Activated CD8-positive, alpha-beta T cell treated with anti-CD3 and anti-CD28 coated beads for 36 hours (primary cell): ENCODE measurements around the gene BICD1. TPM values are rescaled to one million over a fixed set of nuclear protein-coding genes. Genes with fewer than 3 reads are reported as not detected.

Experiments used
- ATAC-seq: fragments of 200-7000 bp; cut with Tn5 transposase; one replicate; pipeline ENCODE4 v1.10.0; 2021; ENCODE audit warnings: mild to moderate bottlenecking, moderate library complexity
- CTCF ChIA-PET: fragments of 350-600 bp; sonication (Branson Sonifier 250); formaldehyde crosslinking; loops from one replicate; lab custom pipeline; 2021; ENCODE audit warnings: antibody characterized with exemption; lab: Charles Lee
- POLR2A ChIA-PET: fragments of 350-600 bp; sonication (Branson Sonifier 250); formaldehyde crosslinking; loops from one replicate; lab custom pipeline; 2021; ENCODE audit warnings: antibody characterized with exemption; lab: Charles Lee
- DNase-seq: peaks from one replicate; pipeline ENCODE4 v3.0.0-alpha.2; 2020
- H3K27ac Mint-ChIP-seq: one replicate; pipeline ENCODE4 v1.8.0; 2021; ENCODE audit warnings: mild to moderate bottlenecking, mixed read lengths
- H3K27me3 Mint-ChIP-seq: one replicate; pipeline ENCODE4 v1.8.0; 2021; ENCODE audit warnings: mixed read lengths
- H3K36me3 Mint-ChIP-seq: one replicate; pipeline ENCODE4 v1.8.0; 2021; ENCODE audit warnings: low read depth, mixed read lengths
- H3K4me1 Mint-ChIP-seq: one replicate; pipeline ENCODE4 v1.8.0; 2021; ENCODE audit warnings: low read depth, mixed read lengths
- H3K4me3 Mint-ChIP-seq: one replicate; pipeline ENCODE4 v1.8.0; 2021; ENCODE audit warnings: mild to moderate bottlenecking, moderate library complexity, mixed read lengths
- H3K9me3 Mint-ChIP-seq: one replicate; pipeline ENCODE4 v1.8.0; 2021; ENCODE audit warnings: mixed read lengths
- CTCF ChIP-seq: fragments of 200-600 bp; IDR thresholded peaks from one replicate; pipeline ENCODE4 v1.8.0; 2022; ENCODE audit warnings: antibody characterized with exemption, mild to moderate bottlenecking
- intact Hi-C: fragments of 100-400 bp; cut with micrococcal nuclease; formaldehyde crosslinking; loops from one replicate; pipeline ENCODE4 v1.10.0; 2022
- total RNA-seq, 2 experiments: library from RNA; stranded (reverse); gene quantifications; one replicate each; pipeline ENCODE4 v1.2.3, GENCODE V29; 2021

Gene BICD1
- total RNA-seq, 2 experiments from 2014 or later, result 12.5 to 13.2 TPM

- intact Hi-C loops, result no loop called here
- ATAC-seq, result no peak
- no peak for DNase-seq
- CTCF ChIA-PET, result no interaction called here
- H3K27me3 Mint-ChIP-seq, result no peaks in the 10 kb centered on the region
- no peaks in the 10 kb centered on the region for H3K36me3 Mint-ChIP-seq
- no peak overlapping the region for H3K4me3 Mint-ChIP-seq
- no peak for TF ChIP-seq CTCF
- H3K4me1 Mint-ChIP-seq, result no peaks in the 10 kb centered on the region
- no peaks in the 10 kb centered on the region for H3K9me3 Mint-ChIP-seq
- POLR2A ChIA-PET, result no interaction called here
- no peak overlapping the region for H3K27ac Mint-ChIP-seq
These were observed 273.0 kb downstream of the BICD1 start for GRCh38 chr12:32379667-32380066.

GRCh38 chr12:32382226-32382625 lies 275.6 kb downstream of the BICD1 start:
- no peaks in the 10 kb centered on the region for H3K27me3 Mint-ChIP-seq
- no peak for ATAC-seq
- no peak for DNase-seq
- no peak for TF ChIP-seq CTCF
- H3K27ac Mint-ChIP-seq, result no peak overlapping the region
- POLR2A ChIA-PET, result no interaction called here
- no peaks in the 10 kb centered on the region for H3K36me3 Mint-ChIP-seq
- CTCF ChIA-PET, result interaction anchor here (1.2 kb wide), 1 partner anchor 18 kb away, joined by 3 read pairs; no protein-coding TSS in a partner anchor
- no peaks in the 10 kb centered on the region for H3K4me1 Mint-ChIP-seq
- intact Hi-C loops, result no loop called here
- no peaks in the 10 kb centered on the region for H3K9me3 Mint-ChIP-seq
- H3K4me3 Mint-ChIP-seq, result no peak overlapping the region

DNA sequence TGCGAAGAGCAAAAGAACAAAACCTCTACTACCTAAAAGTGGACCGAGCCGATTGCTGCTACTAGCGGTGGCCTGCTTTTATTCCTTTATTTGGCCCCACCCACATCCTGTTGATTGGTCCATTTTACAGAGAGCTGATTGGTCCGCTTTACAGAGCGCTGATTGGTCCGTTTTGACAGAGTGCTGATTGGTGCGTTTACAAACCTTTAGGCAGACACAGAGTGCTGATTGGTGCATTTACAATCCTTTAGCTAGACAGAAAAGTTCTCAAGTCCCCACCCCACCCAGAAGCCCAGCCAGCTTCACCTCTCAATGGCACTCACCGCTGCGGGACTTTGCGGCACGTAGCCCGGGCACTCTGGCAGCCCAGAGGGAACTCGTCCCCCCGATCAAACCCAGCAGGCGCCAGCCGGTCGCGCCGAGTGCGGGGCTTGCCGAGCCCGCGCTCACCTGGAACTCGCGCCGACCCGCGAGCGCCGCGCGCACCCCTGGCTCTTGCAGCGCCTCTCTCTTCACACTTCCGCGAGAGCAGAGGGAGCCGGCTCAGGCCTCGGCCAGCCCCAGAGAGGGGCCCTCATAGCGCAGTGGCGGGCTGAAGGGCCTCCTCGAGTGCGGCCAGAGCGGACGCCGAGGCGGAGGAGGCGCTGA lies 284.0 kb downstream of the BICD1 start:
- ChIA-PET POLR2A (no interaction called here), CTCF (interaction anchor here (0.6 kb wide), 1 partner anchor 251 kb away, joined by 3 read pairs; no protein-coding TSS in a partner anchor)
- DNase-seq, result peak; percentile 53
- Mint-ChIP-seq H3K27me3 (peaks cover 13% of the 10 kb centered on the region), H3K4me3 (peak overlapping the region; percentile 67), H3K36me3 (no peaks in the 10 kb centered on the region), H3K27ac (no peak overlapping the region), H3K4me1 (peaks cover 5% of the 10 kb centered on the region), H3K9me3 (no peaks in the 10 kb centered on the region)
- TF ChIP-seq CTCF, result no peak
- intact Hi-C loops, result no loop called here
- ATAC-seq, result peak; percentile 93

DNA sequence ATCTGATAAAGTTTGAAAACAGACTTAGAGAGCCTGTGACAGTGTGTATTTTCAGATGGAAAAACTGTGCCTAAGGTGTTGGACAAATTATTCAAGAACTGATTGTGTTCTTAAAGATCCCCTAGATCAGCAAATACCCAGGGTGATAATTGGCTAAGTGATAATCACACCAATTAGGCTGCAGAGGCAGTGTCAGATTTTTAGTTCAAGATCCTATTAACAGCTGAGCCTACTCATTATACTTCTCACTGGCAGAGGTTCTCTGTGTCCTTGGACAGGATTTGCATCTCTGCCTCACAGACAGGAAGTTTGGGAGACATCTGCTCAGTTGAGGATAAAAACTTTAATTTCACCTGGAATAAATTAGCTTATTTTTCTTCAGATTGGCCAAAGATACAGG lies 288.4 kb downstream of the BICD1 start:
- CTCF ChIA-PET, result no interaction called here

More for the DNA sequence above, 288.4 kb downstream of the BICD1 start:
- POLR2A ChIA-PET, result interaction anchor here (0.6 kb wide), 1 partner anchor 101 kb away, joined by 4 read pairs; no protein-coding TSS in a partner anchor
- ATAC-seq (no peak), DNase-seq (no peak)
- Mint-ChIP-seq H3K27me3 (peaks cover 26% of the 10 kb centered on the region), H3K9me3 (no peaks in the 10 kb centered on the region), H3K36me3 (no peaks in the 10 kb centered on the region), H3K4me3 (no peak overlapping the region), H3K27ac (no peak overlapping the region), H3K4me1 (peaks cover 6% of the 10 kb centered on the region)
- intact Hi-C loops, result no loop called here
- TF ChIP-seq CTCF, result no peak
